ENCODE data around the gene RABGGTA. TPM values are rescaled to one million over a fixed set of nuclear protein-coding genes. Genes with fewer than 3 reads are reported as not detected.
A peak's percentile ranks its signal among the peaks of the same experiment; 100 is the strongest.

RABGGTA gene
- total and polyA plus RNA-seq, 2 donors, result 14.8 to 40.4 TPM

GRCh38 chr14:24234095-24235005, 37.0 kb downstream of the RABGGTA start:
- H3K27ac ChIP-seq (ENCODE audit: low read depth in 1 of 2, low read length in 1 of 2), result no peak overlapping the region
- H3K4me3 ChIP-seq (ENCODE audit: low read length in 2 of 2), result no peak overlapping the region
- DNase-seq (ENCODE audit: low read depth in 6 of 9, low spot score in 9 of 9), result no peak
- H3K36me3 ChIP-seq (ENCODE audit: control insufficient read depth in 2 of 2, insufficient read depth in 2 of 2, low read length in 1 of 2), result peaks cover 36 to 47% of the 10 kb centered on the region in 2 donors
- H3K27me3 ChIP-seq (ENCODE audit: control insufficient read depth in 2 of 2, insufficient read depth in 1 of 2, low read length in 1 of 2), result no peaks in the 10 kb centered on the region
- peaks cover 14 to 22% of the 10 kb centered on the region in 2 donors for H3K4me1 ChIP-seq (ENCODE audit: control insufficient read depth in 2 of 2, insufficient read depth in 2 of 2, low read length in 2 of 2)
- 95% methylated on average over 3 of the region's 3 CpGs for WGBS
- H3K9me3 ChIP-seq (ENCODE audit: control insufficient read depth in 2 of 2, insufficient read depth in 1 of 2, low read length in 1 of 2), result peaks cover 0 to 4% of the 10 kb centered on the region in 2 donors

- Histone ChIP-seq H3K4me3 (ENCODE audit: low read length in 2 of 2) (peak overlapping the region; percentile 66 to 77), H3K27ac (ENCODE audit: low read depth in 1 of 2, low read length in 1 of 2) (no peak overlapping the region), H3K9me3 (ENCODE audit: control insufficient read depth in 2 of 2, insufficient read depth in 1 of 2, low read length in 1 of 2) (peaks cover 0 to 4% of the 10 kb centered on the region in 2 donors), H3K36me3 (ENCODE audit: control insufficient read depth in 2 of 2, insufficient read depth in 2 of 2, low read length in 1 of 2) (peaks cover 28 to 38% of the 10 kb centered on the region in 2 donors), H3K4me1 (ENCODE audit: control insufficient read depth in 2 of 2, insufficient read depth in 2 of 2, low read length in 2 of 2) (peaks cover 14 to 22% of the 10 kb centered on the region in 2 donors), H3K27me3 (ENCODE audit: control insufficient read depth in 2 of 2, insufficient read depth in 1 of 2, low read length in 1 of 2) (no peaks in the 10 kb centered on the region)
- no peak for DNase-seq (ENCODE audit: low read depth in 6 of 9, low spot score in 9 of 9)
- WGBS, result 78% methylated on average over 2 of the region's 2 CpGs
Measured at GRCh38 chr14:24233538-24233866, 37.9 kb downstream of the RABGGTA start.

GRCh38 chr14:24232645-24233537, 38.5 kb downstream of the RABGGTA start, which contains the start of gene GMPR2:
GMPR2 (plus strand) TSS chr14:24232929; CDS start chr14:24233254, 325 bp downstream.
- WGBS, result 4% methylated on average over 38 of the region's 38 CpGs
- peaks cover 0 to 4% of the 10 kb centered on the region in 2 donors for H3K9me3 ChIP-seq (ENCODE audit: control insufficient read depth in 2 of 2, insufficient read depth in 1 of 2, low read length in 1 of 2)
- peaks cover 25 to 35% of the 10 kb centered on the region in 2 donors for H3K36me3 ChIP-seq (ENCODE audit: control insufficient read depth in 2 of 2, insufficient read depth in 2 of 2, low read length in 1 of 2)
- peak in 1 of 9 donors; percentile 51 for DNase-seq (ENCODE audit: low read depth in 6 of 9, low spot score in 9 of 9)
- H3K4me3 ChIP-seq (ENCODE audit: low read length in 2 of 2), result peak within 1 kb of the TSS; percentile 66 to 77
- H3K27me3 ChIP-seq (ENCODE audit: control insufficient read depth in 2 of 2, insufficient read depth in 1 of 2, low read length in 1 of 2), result no peaks in the 10 kb centered on the region
- peaks cover 14 to 22% of the 10 kb centered on the region in 2 donors for H3K4me1 ChIP-seq (ENCODE audit: control insufficient read depth in 2 of 2, insufficient read depth in 2 of 2, low read length in 2 of 2)
- H3K27ac ChIP-seq (ENCODE audit: low read depth in 1 of 2, low read length in 1 of 2), result peak within 1 kb of the TSS; percentile 91 to 96

GRCh38 chr14:24232121-24232644, 39.2 kb downstream of the RABGGTA start, which contains the start of gene NEDD8:
NEDD8 (minus strand) TSS chr14:24232367; CDS start chr14:24232267, 100 bp downstream.
- H3K4me3 ChIP-seq (ENCODE audit: low read length in 2 of 2), result peak within 1 kb of the TSS; percentile 66 to 77
- DNase-seq (ENCODE audit: low read depth in 6 of 9, low spot score in 9 of 9), result peak; percentile 81 to 96 (median 89)
- peaks cover 14 to 22% of the 10 kb centered on the region in 2 donors for H3K4me1 ChIP-seq (ENCODE audit: control insufficient read depth in 2 of 2, insufficient read depth in 2 of 2, low read length in 2 of 2)
- peaks cover 0 to 4% of the 10 kb centered on the region in 2 donors for H3K9me3 ChIP-seq (ENCODE audit: control insufficient read depth in 2 of 2, insufficient read depth in 1 of 2, low read length in 1 of 2)
- H3K27ac ChIP-seq (ENCODE audit: low read depth in 1 of 2, low read length in 1 of 2), result peak within 1 kb of the TSS; percentile 91 to 96
- H3K36me3 ChIP-seq (ENCODE audit: control insufficient read depth in 2 of 2, insufficient read depth in 2 of 2, low read length in 1 of 2), result peaks cover 18 to 28% of the 10 kb centered on the region in 2 donors
- WGBS, result under 1% methylated on average over 30 of the region's 30 CpGs
- H3K27me3 ChIP-seq (ENCODE audit: control insufficient read depth in 2 of 2, insufficient read depth in 1 of 2, low read length in 1 of 2), result no peaks in the 10 kb centered on the region

- 17% methylated on average over 23 of the region's 23 CpGs for WGBS
- H3K36me3 ChIP-seq (ENCODE audit: control insufficient read depth in 2 of 2, insufficient read depth in 2 of 2, low read length in 1 of 2), result peaks cover 11 to 21% of the 10 kb centered on the region in 2 donors
- H3K4me1 ChIP-seq (ENCODE audit: control insufficient read depth in 2 of 2, insufficient read depth in 2 of 2, low read length in 2 of 2), result peaks cover 14 to 22% of the 10 kb centered on the region in 2 donors
- peaks cover 0 to 4% of the 10 kb centered on the region in 2 donors for H3K9me3 ChIP-seq (ENCODE audit: control insufficient read depth in 2 of 2, insufficient read depth in 1 of 2, low read length in 1 of 2)
- H3K4me3 ChIP-seq (ENCODE audit: low read length in 2 of 2), result peak overlapping the region; percentile 66 to 77
- no peaks in the 10 kb centered on the region for H3K27me3 ChIP-seq (ENCODE audit: control insufficient read depth in 2 of 2, insufficient read depth in 1 of 2, low read length in 1 of 2)
- peak overlapping the region; percentile 91 to 96 for H3K27ac ChIP-seq (ENCODE audit: low read depth in 1 of 2, low read length in 1 of 2)
- no peak for DNase-seq (ENCODE audit: low read depth in 6 of 9, low spot score in 9 of 9)
Measured at GRCh38 chr14:24231263-24232120, 39.9 kb downstream of the RABGGTA start.

- peaks cover 3 to 6% of the 10 kb centered on the region in 2 donors for H3K36me3 ChIP-seq (ENCODE audit: control insufficient read depth in 2 of 2, insufficient read depth in 2 of 2, low read length in 1 of 2)
- no peak overlapping the region for H3K4me3 ChIP-seq (ENCODE audit: low read length in 2 of 2)
- H3K27ac ChIP-seq (ENCODE audit: low read depth in 1 of 2, low read length in 1 of 2), result no peak overlapping the region
- peaks cover 0 to 4% of the 10 kb centered on the region in 2 donors for H3K9me3 ChIP-seq (ENCODE audit: control insufficient read depth in 2 of 2, insufficient read depth in 1 of 2, low read length in 1 of 2)
- H3K27me3 ChIP-seq (ENCODE audit: control insufficient read depth in 2 of 2, insufficient read depth in 1 of 2, low read length in 1 of 2), result no peaks in the 10 kb centered on the region
- DNase-seq (ENCODE audit: low read depth in 6 of 9, low spot score in 9 of 9), result no peak
- 63% methylated on average over 1 of the region's 1 CpG for WGBS
- H3K4me1 ChIP-seq (ENCODE audit: control insufficient read depth in 2 of 2, insufficient read depth in 2 of 2, low read length in 2 of 2), result peaks cover 14 to 22% of the 10 kb centered on the region in 2 donors
Measured at GRCh38 chr14:24228902-24229301, 42.5 kb downstream of the RABGGTA start.

GRCh38 chr14:24226473-24226872, 44.9 kb downstream of the RABGGTA start:
- Histone ChIP-seq H3K27me3 (ENCODE audit: control insufficient read depth in 2 of 2, insufficient read depth in 1 of 2, low read length in 1 of 2) (no peaks in the 10 kb centered on the region), H3K4me1 (ENCODE audit: control insufficient read depth in 2 of 2, insufficient read depth in 2 of 2, low read length in 2 of 2) (peaks cover 6 to 7% of the 10 kb centered on the region in 2 donors), H3K9me3 (ENCODE audit: control insufficient read depth in 2 of 2, insufficient read depth in 1 of 2, low read length in 1 of 2) (peaks cover 0 to 1% of the 10 kb centered on the region in 2 donors), H3K27ac (ENCODE audit: low read depth in 1 of 2, low read length in 1 of 2) (no peak overlapping the region), H3K4me3 (ENCODE audit: low read length in 2 of 2) (no peak overlapping the region), H3K36me3 (ENCODE audit: control insufficient read depth in 2 of 2, insufficient read depth in 2 of 2, low read length in 1 of 2) (peaks cover 3 to 6% of the 10 kb centered on the region in 2 donors)
- WGBS, result 100% methylated on average over 1 of the region's 1 CpG
- DNase-seq (ENCODE audit: low read depth in 6 of 9, low spot score in 9 of 9), result no peak

GRCh38 chr14:24224618-24225071, 46.8 kb downstream of the RABGGTA start:
- 95% methylated on average over 7 of the region's 7 CpGs for WGBS
- no peak for DNase-seq (ENCODE audit: low read depth in 6 of 9, low spot score in 9 of 9)
- no peak overlapping the region for H3K27ac ChIP-seq (ENCODE audit: low read depth in 1 of 2, low read length in 1 of 2)
- H3K27me3 ChIP-seq (ENCODE audit: control insufficient read depth in 2 of 2, insufficient read depth in 1 of 2, low read length in 1 of 2), result no peaks in the 10 kb centered on the region
- H3K4me3 ChIP-seq (ENCODE audit: low read length in 2 of 2), result no peak overlapping the region
- H3K9me3 ChIP-seq (ENCODE audit: control insufficient read depth in 2 of 2, insufficient read depth in 1 of 2, low read length in 1 of 2), result no peaks in the 10 kb centered on the region
- H3K4me1 ChIP-seq (ENCODE audit: control insufficient read depth in 2 of 2, insufficient read depth in 2 of 2, low read length in 2 of 2), result no peaks in the 10 kb centered on the region
- H3K36me3 ChIP-seq (ENCODE audit: control insufficient read depth in 2 of 2, insufficient read depth in 2 of 2, low read length in 1 of 2), result peaks cover 3 to 6% of the 10 kb centered on the region in 2 donors
